HG03097 (cell line): ENCODE measurements around the gene PANK1.

ENCODE experiments used
- ATAC-seq: cut with Tn5 transposase; IDR thresholded peaks from one replicate; pipeline ENCODE4 v1.9.1; 2021; ENCODE audit not compliant: unreplicated experiment, low FRiP score

The PANK1 gene

DNA sequence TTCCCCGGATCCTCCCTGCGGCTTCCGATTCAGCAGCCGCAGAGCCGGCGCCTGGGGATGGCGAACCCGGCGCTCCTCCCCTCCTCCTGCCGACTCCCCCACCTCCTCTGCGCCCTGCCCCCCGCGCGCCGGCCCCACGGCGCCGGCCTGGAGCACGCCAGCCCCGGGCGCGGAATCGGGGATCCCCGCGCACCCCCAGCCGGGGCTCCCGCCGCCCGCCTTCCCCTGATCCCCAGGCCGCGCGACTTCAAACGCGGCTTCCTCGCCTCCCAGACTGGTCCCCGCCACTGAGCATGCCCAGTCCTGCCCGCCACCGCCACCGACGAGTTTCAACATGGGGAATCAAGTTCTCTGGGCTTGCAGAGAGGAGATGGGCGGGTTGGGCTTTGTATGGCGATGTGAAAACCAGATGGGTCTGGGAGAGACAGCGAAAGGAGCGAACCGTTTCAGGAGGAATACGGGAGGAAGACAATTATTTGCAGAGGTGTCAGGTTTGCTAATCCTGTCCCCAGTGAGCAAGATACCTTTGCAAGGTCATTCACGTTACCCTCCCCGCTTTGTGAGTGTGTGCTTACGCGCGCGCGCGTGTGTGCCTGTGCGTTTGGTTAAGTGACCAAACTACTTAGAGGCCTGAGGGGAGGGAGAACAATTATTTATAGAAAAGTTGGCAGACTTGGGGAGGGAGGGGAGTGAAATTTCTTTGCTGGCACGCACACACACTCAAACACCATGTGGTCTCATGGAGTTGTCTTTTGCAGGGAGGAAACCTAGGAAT, at the start of gene PANK1:
Gene PANK1, minus strand, starts transcription at position 276 of the 775 bp plus-strand sequence. CDS start 351 bp downstream, outside the sequence.
- peak; percentile 37 for ATAC-seq

DNA sequence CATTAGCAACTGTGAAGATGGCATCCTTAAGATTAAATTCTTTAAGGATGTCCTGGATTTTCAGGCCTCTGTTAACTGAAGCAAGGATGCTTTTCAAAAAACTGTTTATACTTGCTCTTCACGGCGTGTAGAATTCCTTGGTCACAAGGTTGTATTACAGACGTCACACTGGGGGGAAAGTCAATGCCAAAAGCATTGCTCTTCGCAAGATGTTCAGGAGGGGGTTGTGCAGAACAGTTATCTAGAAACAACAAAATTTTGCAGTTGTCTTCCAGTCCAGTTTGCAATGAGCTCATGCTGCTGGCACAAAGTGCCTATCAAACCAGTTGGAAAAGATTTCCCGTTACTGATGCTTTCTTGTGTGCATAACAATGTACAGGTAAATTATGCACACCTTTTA, 48.1 kb upstream of the PANK1 start:
- ATAC-seq: no peak

DNA sequence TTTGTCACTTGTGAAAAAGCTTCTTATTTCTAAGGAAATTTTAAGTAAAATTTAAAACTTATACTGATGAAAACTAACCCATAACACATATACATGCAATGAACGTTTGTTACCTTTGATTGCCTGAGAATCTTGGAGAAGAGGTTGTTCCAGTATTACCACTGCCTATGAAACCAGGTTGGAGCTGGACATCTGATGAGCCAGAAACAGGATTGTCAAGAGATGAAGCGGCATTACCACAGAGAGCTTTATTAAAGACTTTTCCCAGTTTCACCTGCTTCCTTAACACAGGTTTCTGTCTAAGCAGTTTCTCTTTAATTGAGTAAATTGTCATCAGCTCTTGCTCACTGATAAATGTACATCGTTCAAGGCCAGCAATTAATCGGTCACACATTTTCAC, 47.4 kb upstream of the PANK1 start:
- ATAC-seq: no peak

- ATAC-seq: no peak
Observed at GRCh38 chr10:89690027-89690426, 45.0 kb upstream of the PANK1 start.

GRCh38 chr10:89685936-89686335, 40.9 kb upstream of the PANK1 start:
- no peak for ATAC-seq

GRCh38 chr10:89684604-89685003, 39.6 kb upstream of the PANK1 start:
- ATAC-seq: no peak

- ATAC-seq: no peak
Observed at GRCh38 chr10:89683883-89684282, 38.8 kb upstream of the PANK1 start.

- no peak for ATAC-seq
Observed at GRCh38 chr10:89679986-89680385, 34.9 kb upstream of the PANK1 start.

DNA sequence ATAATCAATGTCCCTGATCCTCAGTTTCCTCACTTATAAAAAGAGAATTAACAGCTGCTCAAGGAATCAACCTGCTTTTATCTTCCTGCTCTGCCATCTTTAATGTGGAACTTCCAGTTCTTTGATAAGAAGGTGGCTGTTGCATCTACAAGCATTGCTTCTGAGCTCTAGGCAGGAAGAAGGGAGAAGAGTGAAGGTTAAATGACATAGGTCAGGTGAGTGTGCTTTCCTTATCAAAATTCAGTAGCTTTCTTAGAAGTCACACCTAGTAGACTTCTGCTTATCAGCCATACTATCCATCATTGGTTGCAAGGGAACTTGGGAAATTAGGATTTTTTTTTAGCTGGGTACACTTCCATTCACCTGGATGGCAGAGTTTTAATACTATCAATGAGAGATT, 32.3 kb upstream of the PANK1 start:
- no peak for ATAC-seq

- no peak for ATAC-seq
Observed at GRCh38 chr10:89670926-89671325, 25.9 kb upstream of the PANK1 start.

DNA sequence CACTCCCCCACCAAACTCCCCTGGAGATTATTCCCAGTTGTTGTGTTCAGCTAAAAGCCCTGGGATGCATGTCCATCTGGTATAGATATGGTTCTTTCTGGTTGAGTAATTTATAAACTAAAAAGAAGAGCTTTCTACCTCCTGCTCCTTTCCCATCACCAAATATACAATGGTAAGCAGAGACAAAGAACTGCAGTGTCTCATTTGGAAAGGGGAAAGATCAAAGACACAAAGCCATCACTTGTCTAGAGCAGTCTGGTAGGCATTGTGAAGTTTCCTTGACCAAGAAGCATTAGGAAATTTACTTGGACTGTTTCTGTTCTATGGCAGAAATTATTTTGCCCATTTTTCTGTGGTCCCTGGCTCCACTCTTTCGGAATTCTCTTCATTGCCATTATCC, 24.9 kb upstream of the PANK1 start:
- ATAC-seq: no peak

DNA sequence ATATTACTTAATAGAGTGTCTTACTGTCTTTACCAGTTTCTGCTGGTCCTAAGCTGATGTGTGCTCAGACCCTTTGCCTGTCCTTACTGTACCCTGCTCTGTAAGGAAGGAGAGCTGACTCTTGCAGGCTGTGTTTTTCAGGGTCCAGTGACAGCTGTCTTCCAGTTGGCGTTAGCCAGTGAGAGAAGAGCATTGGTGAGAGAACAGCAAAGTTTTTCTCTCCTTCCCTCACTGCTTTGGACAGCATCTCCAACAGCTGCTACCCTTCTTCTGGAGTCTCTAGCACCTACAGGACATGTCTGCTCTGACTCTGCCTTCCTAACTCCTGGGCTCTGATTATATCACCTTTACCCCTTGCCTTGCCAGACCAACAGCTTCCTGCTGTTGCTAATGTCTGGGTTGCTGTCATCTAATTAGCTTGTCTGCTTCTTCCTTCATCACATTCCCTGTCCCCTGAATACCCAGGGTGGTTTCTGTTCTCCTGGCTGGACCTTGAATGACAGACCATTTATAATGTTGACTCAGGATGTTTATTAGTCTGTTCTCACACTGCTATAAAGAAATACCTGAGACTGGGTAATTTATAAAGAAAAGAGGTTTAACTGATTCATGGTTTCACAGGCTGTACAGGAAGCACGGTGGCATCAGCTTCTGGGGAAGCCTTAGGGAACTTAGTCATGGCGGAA, 23.5 kb upstream of the PANK1 start:
- ATAC-seq: no peak

- no peak for ATAC-seq
Observed at GRCh38 chr10:89666138-89666537, 21.1 kb upstream of the PANK1 start.

DNA sequence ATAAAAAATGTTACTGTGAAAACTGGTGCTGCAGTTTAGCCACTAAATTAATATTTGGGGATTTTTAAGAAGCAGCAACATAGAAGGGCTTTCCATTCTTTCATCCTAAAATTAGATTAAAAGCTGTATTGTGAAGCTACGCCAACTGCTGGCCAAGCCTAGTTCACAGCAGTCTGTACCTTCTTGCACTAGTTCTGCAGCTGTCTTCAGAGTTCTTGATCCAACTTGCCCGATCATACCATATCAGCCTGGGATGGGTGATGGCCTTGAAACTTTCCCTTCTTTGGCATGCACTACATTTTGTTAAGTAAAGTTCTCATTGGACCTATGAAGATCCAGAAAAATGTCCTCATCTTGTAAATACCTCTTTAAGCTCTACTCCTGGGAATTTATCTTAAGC, 20.3 kb upstream of the PANK1 start:
- ATAC-seq: no peak

DNA sequence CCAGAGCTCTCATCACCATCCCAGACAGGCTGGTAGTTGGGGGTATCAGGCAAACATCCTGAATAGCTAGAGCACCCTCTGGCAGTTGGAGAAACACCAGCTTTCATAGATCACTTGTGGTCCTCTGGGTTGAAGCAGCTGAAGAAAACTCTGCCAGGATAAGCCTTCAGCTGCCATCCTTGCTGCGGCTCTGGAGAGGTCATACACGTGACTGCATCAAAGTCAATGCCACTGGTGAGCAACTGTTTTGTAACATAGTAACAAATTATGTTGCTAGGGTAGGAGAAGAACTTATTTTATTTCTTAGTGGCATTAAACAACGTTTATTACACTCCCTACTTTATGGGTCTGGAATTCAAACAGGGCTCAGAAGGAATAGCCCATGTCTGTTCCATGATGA, 19.2 kb upstream of the PANK1 start:
- ATAC-seq: no peak

GRCh38 chr10:89663144-89663543, 18.1 kb upstream of the PANK1 start:
- no peak for ATAC-seq

DNA sequence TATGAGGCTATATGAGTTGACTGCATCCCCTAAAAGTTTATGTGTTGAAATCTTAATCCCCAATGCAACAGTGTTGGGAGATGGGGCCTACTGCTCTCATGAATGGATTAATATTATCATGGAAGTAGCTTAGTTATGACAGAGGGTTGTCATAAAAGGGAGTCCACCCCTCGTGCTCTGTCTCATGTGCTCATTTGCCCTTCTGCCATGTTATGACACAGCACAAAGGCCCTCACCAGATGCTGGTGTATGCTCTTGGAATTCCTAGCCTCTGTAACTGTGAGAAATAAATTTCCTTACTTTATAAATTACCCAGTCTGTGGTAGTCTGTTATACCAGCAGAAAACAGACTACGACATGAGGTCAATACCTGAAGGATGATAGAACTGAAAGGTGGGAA, 17.6 kb upstream of the PANK1 start:
- ATAC-seq: no peak

- no peak for ATAC-seq
Observed at GRCh38 chr10:89659143-89660131, 14.4 kb upstream of the PANK1 start.

DNA sequence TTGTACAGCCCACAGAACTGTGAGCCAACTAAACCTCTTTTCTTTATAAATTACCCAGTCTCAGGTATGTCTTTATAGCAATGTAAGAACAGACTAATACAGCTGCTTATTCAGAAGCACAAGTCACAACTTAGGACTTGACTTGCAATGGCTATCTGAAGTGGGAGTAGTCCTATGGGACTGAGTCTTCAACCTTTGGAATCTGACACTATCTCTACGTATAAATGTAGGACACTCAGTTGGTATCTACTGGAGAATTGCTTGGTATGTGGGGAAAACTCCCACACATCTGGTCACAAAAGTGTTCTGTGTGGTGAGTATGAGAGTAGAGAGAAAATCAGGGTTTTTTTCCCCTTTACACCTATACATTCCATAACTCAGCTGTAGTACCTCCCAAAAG, 12.3 kb upstream of the PANK1 start:
- ATAC-seq: no peak

- ATAC-seq: no peak
Observed at GRCh38 chr10:89655722-89656121, 10.7 kb upstream of the PANK1 start.

GRCh38 chr10:89653410-89653869, 8.4 kb upstream of the PANK1 start:
- ATAC-seq: peak; percentile 54
